ENCODE measurements around the gene SMARCC2.

GRCh38 chr12:56122637-56123036 lies 66.6 kb downstream of the SMARCC2 start:
- TF ChIP-seq TBX3 (IDR thresholded peaks at IDR 0.05; ENCODE audit: borderline replicate concordance) (no peak), ATF3 (CRISPR knock-in tag; IDR thresholded peaks at IDR 0.05) (no peak), CTCF (CRISPR knock-in tag; IDR thresholded peaks at IDR 0.05) (no peak)
